Mononuclear cell (primary cell): Measurements from ENCODE around the gene THBS2. TPM values are rescaled to one million over a fixed set of nuclear protein-coding genes. Genes with fewer than 3 reads are reported as not detected.

Experiments used
- H3K27me3 ChIP-seq: 2 replicates; pipeline ENCODE4 v1.6.0; 2011; ENCODE audit warnings: low read length, control low read depth; ENCODE audit not compliant: insufficient read depth
- H3K4me1 ChIP-seq: 2 replicates; pipeline ENCODE4 v1.5.1; 2011; ENCODE audit warnings: mild to moderate bottlenecking, low read length, control low read depth; ENCODE audit not compliant: insufficient read depth
- H3K4me3 ChIP-seq: 2 replicates; pipeline ENCODE4 v1.5.1; 2011; ENCODE audit warnings: mild to moderate bottlenecking, low read length, moderate library complexity
- H3K9me3 ChIP-seq: 2 replicates; pipeline ENCODE4 v1.5.1; 2011; ENCODE audit warnings: low read depth, mild to moderate bottlenecking, control low read depth, low read length
- total RNA-seq: library from RNA; depleted of rRNA; stranded (reverse); fragments of >200 nt; gene quantifications from one replicate; pipeline ENCODE4 v1.2.3, GENCODE V29; 2012

Gene THBS2
- total RNA-seq, 1 donor = under 0.01 TPM

GRCh38 chr6:169247991-169248390 is 5.7 kb downstream of the THBS2 start:
- Histone ChIP-seq H3K27me3 (peaks cover 17% of the 10 kb centered on the region), H3K4me3 (no peak overlapping the region)

GRCh38 chr6:169247419-169247818 is 6.2 kb downstream of the THBS2 start:
- Histone ChIP-seq H3K4me1 (no peaks in the 10 kb centered on the region), H3K27me3 (peaks cover 11% of the 10 kb centered on the region), H3K4me3 (no peak overlapping the region), H3K9me3 (no peaks in the 10 kb centered on the region)

More at GRCh38 chr6:169247991-169248390, 5.7 kb downstream of the THBS2 start:
- H3K9me3 ChIP-seq = no peaks in the 10 kb centered on the region
- no peaks in the 10 kb centered on the region for H3K4me1 ChIP-seq

GRCh38 chr6:169246445-169246844 is 7.2 kb downstream of the THBS2 start:
- peaks cover 3% of the 10 kb centered on the region for H3K27me3 ChIP-seq
- H3K9me3 ChIP-seq = no peaks in the 10 kb centered on the region
- H3K4me3 ChIP-seq = no peak overlapping the region
- H3K4me1 ChIP-seq = no peaks in the 10 kb centered on the region

GRCh38 chr6:169244684-169245383 is 8.8 kb downstream of the THBS2 start:
- Histone ChIP-seq H3K4me1 (no peaks in the 10 kb centered on the region), H3K4me3 (no peak overlapping the region), H3K27me3 (no peaks in the 10 kb centered on the region), H3K9me3 (no peaks in the 10 kb centered on the region)

GRCh38 chr6:169243661-169244060 is 10.0 kb downstream of the THBS2 start:
- Histone ChIP-seq H3K4me3 (no peak overlapping the region), H3K9me3 (no peaks in the 10 kb centered on the region), H3K4me1 (no peaks in the 10 kb centered on the region), H3K27me3 (no peaks in the 10 kb centered on the region)

GRCh38 chr6:169243186-169243585 is 10.5 kb downstream of the THBS2 start:
- H3K4me3 ChIP-seq = no peak overlapping the region
- no peaks in the 10 kb centered on the region for H3K9me3 ChIP-seq
- no peaks in the 10 kb centered on the region for H3K27me3 ChIP-seq
- no peaks in the 10 kb centered on the region for H3K4me1 ChIP-seq

GRCh38 chr6:169241688-169242350 is 11.8 kb downstream of the THBS2 start:
- H3K4me1 ChIP-seq = no peaks in the 10 kb centered on the region
- no peak overlapping the region for H3K4me3 ChIP-seq
- H3K27me3 ChIP-seq = no peaks in the 10 kb centered on the region

GRCh38 chr6:169240591-169241390 is 12.9 kb downstream of the THBS2 start:
- H3K27me3 ChIP-seq = no peaks in the 10 kb centered on the region
- H3K9me3 ChIP-seq = no peaks in the 10 kb centered on the region
- H3K4me3 ChIP-seq = no peak overlapping the region
- H3K4me1 ChIP-seq = no peaks in the 10 kb centered on the region

More at GRCh38 chr6:169241688-169242350, 11.8 kb downstream of the THBS2 start:
- H3K9me3 ChIP-seq = no peaks in the 10 kb centered on the region

- H3K27me3 ChIP-seq = no peaks in the 10 kb centered on the region
- no peak overlapping the region for H3K4me3 ChIP-seq
- no peaks in the 10 kb centered on the region for H3K9me3 ChIP-seq
- no peaks in the 10 kb centered on the region for H3K4me1 ChIP-seq
Measured at GRCh38 chr6:169240125-169240524, 13.5 kb downstream of the THBS2 start.

GRCh38 chr6:169239181-169239580 is 14.5 kb downstream of the THBS2 start:
- Histone ChIP-seq H3K27me3 (no peaks in the 10 kb centered on the region), H3K9me3 (no peaks in the 10 kb centered on the region), H3K4me1 (no peaks in the 10 kb centered on the region), H3K4me3 (no peak overlapping the region)

GRCh38 chr6:169238766-169239165 is 14.9 kb downstream of the THBS2 start:
- H3K4me1 ChIP-seq = no peaks in the 10 kb centered on the region
- H3K27me3 ChIP-seq = no peaks in the 10 kb centered on the region
- no peak overlapping the region for H3K4me3 ChIP-seq
- no peaks in the 10 kb centered on the region for H3K9me3 ChIP-seq

GRCh38 chr6:169237496-169238134 is 16.0 kb downstream of the THBS2 start:
- Histone ChIP-seq H3K4me3 (no peak overlapping the region), H3K4me1 (no peaks in the 10 kb centered on the region), H3K27me3 (no peaks in the 10 kb centered on the region), H3K9me3 (no peaks in the 10 kb centered on the region)

- no peak overlapping the region for H3K4me3 ChIP-seq
- H3K4me1 ChIP-seq = no peaks in the 10 kb centered on the region
- no peaks in the 10 kb centered on the region for H3K9me3 ChIP-seq
- H3K27me3 ChIP-seq = no peaks in the 10 kb centered on the region
Measured at GRCh38 chr6:169236988-169237387, 16.7 kb downstream of the THBS2 start.

- Histone ChIP-seq H3K4me3 (no peak overlapping the region), H3K4me1 (no peaks in the 10 kb centered on the region), H3K27me3 (no peaks in the 10 kb centered on the region), H3K9me3 (no peaks in the 10 kb centered on the region)
Measured at GRCh38 chr6:169236545-169236944, 17.1 kb downstream of the THBS2 start.

- H3K27me3 ChIP-seq = no peaks in the 10 kb centered on the region
- H3K4me3 ChIP-seq = no peak overlapping the region
- no peaks in the 10 kb centered on the region for H3K9me3 ChIP-seq
- H3K4me1 ChIP-seq = no peaks in the 10 kb centered on the region
Measured at GRCh38 chr6:169235286-169235685, 18.4 kb downstream of the THBS2 start.
